Suprapubic skin (tissue), 3 donors: ENCODE data around the gene ST8SIA3.

ENCODE experiments used
- EP300 ChIP-seq: sonication (generic); formaldehyde crosslinking; IDR thresholded peaks from one replicate; pipeline ENCODE4 v1.6.1; 2017; ENCODE audit warnings: antibody characterized with exemption
- TF ChIP-seq, protein P1 (sequence below), 2 donors: fragments of 200-600 bp in 1 of 2; fragments of 450-650 bp in 1 of 2; sonication (generic) in 1 of 2; IDR thresholded peaks; one replicate each; pipeline ENCODE4 v1.5.1; 2016 to 2019; ENCODE audit warnings: antibody characterized with exemption in 2 of 2, mild to moderate bottlenecking in 1 of 2, moderate library complexity in 1 of 2

DNA sequence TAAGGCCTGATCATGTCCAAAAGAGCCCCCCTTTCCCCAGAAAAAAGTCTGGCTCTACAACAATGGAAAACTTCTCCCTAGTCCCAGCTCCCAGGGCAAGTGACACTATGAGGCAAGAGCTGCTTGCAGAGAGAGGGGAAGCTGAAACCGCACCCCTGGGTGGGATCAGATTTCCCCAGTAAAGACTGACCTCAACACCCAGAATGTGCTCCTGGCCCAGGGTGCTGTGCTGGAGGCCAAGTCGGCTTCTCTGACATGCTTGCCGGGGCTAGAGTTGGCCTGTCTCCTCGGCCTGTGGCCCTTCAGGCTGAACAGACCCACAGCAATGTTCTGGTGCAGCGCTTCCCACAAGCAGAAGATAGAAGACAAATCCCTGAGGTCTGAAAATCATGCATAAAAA lies 18.4 kb upstream of the ST8SIA3 start:
- no peak for TF ChIP-seq EP300
- TF ChIP-seq, protein P1, sequence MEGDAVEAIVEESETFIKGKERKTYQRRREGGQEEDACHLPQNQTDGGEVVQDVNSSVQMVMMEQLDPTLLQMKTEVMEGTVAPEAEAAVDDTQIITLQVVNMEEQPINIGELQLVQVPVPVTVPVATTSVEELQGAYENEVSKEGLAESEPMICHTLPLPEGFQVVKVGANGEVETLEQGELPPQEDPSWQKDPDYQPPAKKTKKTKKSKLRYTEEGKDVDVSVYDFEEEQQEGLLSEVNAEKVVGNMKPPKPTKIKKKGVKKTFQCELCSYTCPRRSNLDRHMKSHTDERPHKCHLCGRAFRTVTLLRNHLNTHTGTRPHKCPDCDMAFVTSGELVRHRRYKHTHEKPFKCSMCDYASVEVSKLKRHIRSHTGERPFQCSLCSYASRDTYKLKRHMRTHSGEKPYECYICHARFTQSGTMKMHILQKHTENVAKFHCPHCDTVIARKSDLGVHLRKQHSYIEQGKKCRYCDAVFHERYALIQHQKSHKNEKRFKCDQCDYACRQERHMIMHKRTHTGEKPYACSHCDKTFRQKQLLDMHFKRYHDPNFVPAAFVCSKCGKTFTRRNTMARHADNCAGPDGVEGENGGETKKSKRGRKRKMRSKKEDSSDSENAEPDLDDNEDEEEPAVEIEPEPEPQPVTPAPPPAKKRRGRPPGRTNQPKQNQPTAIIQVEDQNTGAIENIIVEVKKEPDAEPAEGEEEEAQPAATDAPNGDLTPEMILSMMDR (IDR thresholded peaks at IDR 0.05), result no peak
